ENCODE results near the gene RADX. TPM values are rescaled to one million over a fixed set of nuclear protein-coding genes. Genes with fewer than 3 reads are reported as not detected.

Gene RADX
- total RNA-seq, 1 donor from 2014 or later, result 1.7 TPM

- DNase-seq (ENCODE audit: low spot score), result no peak
Observed at GRCh38 chrX:106680716-106681115, 68.9 kb downstream of the RADX start.

- DNase-seq (ENCODE audit: low spot score), result no peak
Observed at GRCh38 chrX:106684207-106684606, 72.4 kb downstream of the RADX start.

GRCh38 chrX:106692425-106693065 lies 80.8 kb downstream of the RADX start:
- DNase-seq (ENCODE audit: low spot score), result peak; percentile 68

GRCh38 chrX:106696502-106696901 lies 84.7 kb downstream of the RADX start:
- no peak for DNase-seq (ENCODE audit: low spot score)

GRCh38 chrX:106698693-106699092 lies 86.9 kb downstream of the RADX start:
- DNase-seq (ENCODE audit: low spot score), result no peak

GRCh38 chrX:106702636-106703035 lies 90.9 kb downstream of the RADX start:
- DNase-seq (ENCODE audit: low spot score), result no peak

GRCh38 chrX:106706466-106706865 lies 94.7 kb downstream of the RADX start:
- no peak for DNase-seq (ENCODE audit: low spot score)

GRCh38 chrX:106707771-106708454 lies 96.1 kb downstream of the RADX start:
- no peak for DNase-seq (ENCODE audit: low spot score)

GRCh38 chrX:106710771-106711170 lies 99.0 kb downstream of the RADX start:
- DNase-seq (ENCODE audit: low spot score), result no peak

GRCh38 chrX:106711375-106711774 lies 99.6 kb downstream of the RADX start:
- DNase-seq (ENCODE audit: low spot score), result no peak

GRCh38 chrX:106716004-106716403 lies 104.2 kb downstream of the RADX start:
- peak; percentile 12 for DNase-seq (ENCODE audit: low spot score)

GRCh38 chrX:106716463-106716862 lies 104.7 kb downstream of the RADX start:
- no peak for DNase-seq (ENCODE audit: low spot score)

- peak; percentile 73 for DNase-seq (ENCODE audit: low spot score)
Observed at GRCh38 chrX:106718709-106719108, 106.9 kb downstream of the RADX start.

GRCh38 chrX:106725931-106726330 lies 114.2 kb downstream of the RADX start:
- DNase-seq (ENCODE audit: low spot score), result no peak

GRCh38 chrX:106726485-106727437 lies 115.0 kb downstream of the RADX start, which contains the start of gene RNF128:
Gene RNF128, plus strand, starts transcription at chrX:106726701. Its CDS starts 213 bp downstream, at chrX:106726914.
- DNase-seq (ENCODE audit: low spot score), result peak; percentile 63

GRCh38 chrX:106728337-106728736 lies 116.6 kb downstream of the RADX start:
- DNase-seq (ENCODE audit: low spot score), result no peak

Other genes starting within 250 kb of the RADX start
- 144 TPM for gene RNF128, start 114.7 kb downstream of the RADX start, total RNA-seq
- gene TBC1D8B, start 190.7 kb downstream of the RADX start, total RNA-seq, result 14.6 TPM